HFFc6 (cell line): ENCODE results near the gene OSTM1. TPM values are rescaled to one million over a fixed set of nuclear protein-coding genes. Genes with fewer than 3 reads are reported as not detected.
"Not testable (repeated sequence)": the region's sequence is repeated elsewhere in the genome, so short reads cannot be mapped to it uniquely, and the experiment has no call there.

Source experiments
- DNase-seq: peaks from one replicate; pipeline ENCODE4 v3.0.0-alpha.2; 2018
- H3K27ac Mint-ChIP-seq: 2 replicates; pipeline ENCODE4 v1.8.0; 2020; ENCODE audit warnings: mild to moderate bottlenecking, mixed read lengths
- H3K27me3 Mint-ChIP-seq: 2 replicates; pipeline ENCODE4 v1.8.0; 2021; ENCODE audit warnings: mild to moderate bottlenecking, moderate library complexity, mixed read lengths; ENCODE audit not compliant: insufficient read depth
- H3K36me3 Mint-ChIP-seq: 2 replicates; pipeline ENCODE4 v1.8.0; 2021; ENCODE audit warnings: low read depth, mixed read lengths
- H3K4me1 Mint-ChIP-seq: 2 replicates; pipeline ENCODE4 v1.8.0; 2020; ENCODE audit warnings: low read depth, mixed read lengths
- H3K4me3 Mint-ChIP-seq: 2 replicates; pipeline ENCODE4 v1.8.0; 2020; ENCODE audit warnings: mild to moderate bottlenecking, moderate library complexity, mixed read lengths
- H3K9me3 Mint-ChIP-seq: 2 replicates; pipeline ENCODE4 v1.8.0; 2020; ENCODE audit warnings: mild to moderate bottlenecking, mixed read lengths
- CTCF ChIP-seq: fragments of 200-600 bp; sonication (generic); IDR thresholded peaks from 2 replicates; pipeline ENCODE4 v1.5.0; 2021; ENCODE audit warnings: antibody characterized with exemption, mild to moderate bottlenecking
- total RNA-seq, 6 experiments: library from RNA; stranded (reverse); fragmentation: NEBNext Ultra II Directional; extraction: Animal tissue kit (Norgen Biotek cat#: 25700); gene quantifications; 2 replicates in 1 of 6; 3 replicates in 5 of 6; pipeline ENCODE4 v1.2.3, GENCODE V29; 2021

The OSTM1 gene
- total RNA-seq, 6 experiments from 2014 or later = 42.8 to 52.6 (median 48.7) TPM

GRCh38 chr6:108020472-108021116 lies 53.9 kb downstream of the OSTM1 start:
- H3K27me3 Mint-ChIP-seq = peaks cover 12% of the 10 kb centered on the region

GRCh38 chr6:108016283-108016682 lies 58.3 kb downstream of the OSTM1 start:
- not testable (repeated sequence) for H3K4me1 Mint-ChIP-seq, DNase-seq, H3K36me3 Mint-ChIP-seq, H3K4me3 Mint-ChIP-seq, H3K27ac Mint-ChIP-seq
- Mint-ChIP-seq H3K9me3 (peaks cover 15% of the 10 kb centered on the region), H3K27me3 (peaks cover 12% of the 10 kb centered on the region)

More at GRCh38 chr6:108020472-108021116, 53.9 kb downstream of the OSTM1 start:
- Mint-ChIP-seq H3K27ac (no peak overlapping the region), H3K9me3 (peaks cover 11% of the 10 kb centered on the region), H3K4me1 (no peaks in the 10 kb centered on the region), H3K36me3 (peaks cover 9% of the 10 kb centered on the region), H3K4me3 (no peak overlapping the region)
- TF ChIP-seq CTCF = no peak
- DNase-seq = no peak

GRCh38 chr6:108013787-108014439 lies 60.6 kb downstream of the OSTM1 start:
- peaks cover 19% of the 10 kb centered on the region for H3K36me3 Mint-ChIP-seq
- no peak overlapping the region for H3K4me3 Mint-ChIP-seq
- no peak overlapping the region for H3K27ac Mint-ChIP-seq
- peaks cover 11% of the 10 kb centered on the region for H3K27me3 Mint-ChIP-seq
- no peaks in the 10 kb centered on the region for H3K4me1 Mint-ChIP-seq
- TF ChIP-seq CTCF = no peak
- DNase-seq = no peak
- H3K9me3 Mint-ChIP-seq = peaks cover 26% of the 10 kb centered on the region

- H3K4me1 Mint-ChIP-seq = no peaks in the 10 kb centered on the region
Measured at GRCh38 chr6:108009894-108010293, 64.6 kb downstream of the OSTM1 start.

GRCh38 chr6:108009258-108009657 lies 65.3 kb downstream of the OSTM1 start:
- H3K27me3 Mint-ChIP-seq = peaks cover 12% of the 10 kb centered on the region
- not testable (repeated sequence) for H3K4me3 Mint-ChIP-seq, H3K4me1 Mint-ChIP-seq, DNase-seq, H3K27ac Mint-ChIP-seq
- H3K9me3 Mint-ChIP-seq = peaks cover 13% of the 10 kb centered on the region
- peaks cover 12% of the 10 kb centered on the region for H3K36me3 Mint-ChIP-seq

More at GRCh38 chr6:108009894-108010293, 64.6 kb downstream of the OSTM1 start:
- TF ChIP-seq CTCF = no peak
- Mint-ChIP-seq H3K9me3 (peaks cover 13% of the 10 kb centered on the region), H3K27me3 (peaks cover 9% of the 10 kb centered on the region), H3K27ac (no peak overlapping the region), H3K36me3 (peaks cover 12% of the 10 kb centered on the region), H3K4me3 (no peak overlapping the region)
- no peak for DNase-seq

- TF ChIP-seq CTCF = no peak
- peaks cover 12% of the 10 kb centered on the region for H3K36me3 Mint-ChIP-seq
- peaks cover 15% of the 10 kb centered on the region for H3K27me3 Mint-ChIP-seq
- H3K27ac Mint-ChIP-seq = no peak overlapping the region
- no peaks in the 10 kb centered on the region for H3K4me1 Mint-ChIP-seq
- no peak overlapping the region for H3K4me3 Mint-ChIP-seq
- H3K9me3 Mint-ChIP-seq = peaks cover 13% of the 10 kb centered on the region
- DNase-seq = no peak
Measured at GRCh38 chr6:108008363-108008762, 66.2 kb downstream of the OSTM1 start.
